Heart right ventricle (tissue), 16 donors: ENCODE results near the gene MGAT3. TPM values are rescaled to one million over a fixed set of nuclear protein-coding genes. Genes with fewer than 3 reads are reported as not detected.

Source experiments
- ATAC-seq, 8 donors: fragments of 200-7000 bp; cut with Tn5 transposase; one replicate each; pipeline ENCODE4 v1.9.1; 2020; ENCODE audit warnings: mild to moderate bottlenecking in 8 of 8, moderate library complexity in 8 of 8, moderate number of reproducible peaks in 1 of 8
- DNase-seq, 2 donors: peaks; one replicate each; pipeline ENCODE4 v3.0.0-alpha.2; 2020
- H3K27ac ChIP-seq, 10 donors: fragments of 200-600 bp; sonication (generic) in 2 of 10; one replicate each; pipeline versions ENCODE4 v1.5.0 to v1.8.0; 2020 to 2022; ENCODE audit warnings: mild to moderate bottlenecking in 3 of 10
- H3K27me3 ChIP-seq, 7 donors: fragments of 200-600 bp; one replicate each; pipeline ENCODE4 v1.8.0; 2021 to 2022; ENCODE audit warnings: mild to moderate bottlenecking in 2 of 7
- H3K36me3 ChIP-seq, 9 donors: fragments of 200-600 bp; sonication (generic) in 1 of 9; one replicate each; pipeline versions ENCODE4 v1.5.0 to v1.8.0; 2020 to 2022; ENCODE audit warnings: mild to moderate bottlenecking in 2 of 9
- H3K4me1 ChIP-seq, 9 donors: fragments of 200-600 bp; sonication (generic) in 1 of 9; one replicate each; pipeline versions ENCODE4 v1.5.0 to v1.8.0; 2020 to 2022; ENCODE audit warnings: mild to moderate bottlenecking in 4 of 9
- H3K4me3 ChIP-seq, 10 donors: fragments of 200-600 bp; sonication (generic) in 2 of 10; one replicate each; pipeline versions ENCODE4 v1.5.0 to v1.8.0; 2020 to 2022; ENCODE audit warnings: mild to moderate bottlenecking in 7 of 10, moderate library complexity in 2 of 10
- H3K9me3 ChIP-seq, 11 donors: fragments of 200-600 bp in 10 of 11; sonication (generic) in 2 of 11; one replicate each; pipeline versions ENCODE4 v1.5.0 to v1.8.0; 2013 to 2022; ENCODE audit warnings: mild to moderate bottlenecking in 2 of 11, control low read depth in 1 of 11, moderate library complexity in 1 of 11
- WGBS, 2 donors: extraction: QIAGEN DNeasy Blood & Tissue Kit; methylation state at CpG; one replicate each; pipeline ENCODE4 v1.1.7; 2013; ENCODE audit warnings: inconsistent platforms in 1 of 2; 5-methylcytosine and 5-hydroxymethylcytosine counted together
- intact Hi-C, 10 donors: fragments of 100-400 bp; cut with DNase I; formaldehyde crosslinking; loops; one replicate each; pipeline versions ENCODE4 v1.11.1 to v1.14.2; 2022
- long read RNA-seq, 3 donors: library from polyadenylated mRNA; unstranded; transcript quantifications; one replicate each; pipeline ENCODE4 v2.0.0, GENCODE V29; 2020 to 2021
- polyA plus RNA-seq, 2 donors: library from polyadenylated mRNA; stranded (reverse); fragments of 200-250 nt; gene quantifications; one replicate each; pipeline ENCODE4 v1.2.3, GENCODE V29; 2013
- total RNA-seq, 10 donors: library from RNA; stranded (reverse); fragmentation: NEBNext Ultra II Directional in 3 of 10; extraction: Animal tissue kit (Norgen Biotek cat#: 25700) in 3 of 10; gene quantifications; one replicate each; pipeline versions ENCODE4 v1.2.1 to v1.2.4, GENCODE V29; 2021 to 2023
- TF ChIP-seq, protein P1 (sequence below), 9 donors: fragments of 200-600 bp; sonication (generic) in 2 of 9; IDR thresholded peaks; one replicate each; pipeline versions ENCODE4 v1.5.0 to v1.8.0; 2021 to 2022; ENCODE audit warnings: antibody characterized with exemption in 9 of 9, mild to moderate bottlenecking in 5 of 9, moderate library complexity in 1 of 9
- donor health status: Arrhythmogenic right ventricular cardiomyopathy.
- donor health status: ischemic (EF 13 %, LVEDD 7.1; RV severe dilation, severe dysfunction).
- donor health status: healthy with polysubstance abuse.
- donor health status: DM: no; HTN: yes; CAD: no.
- donor health status: DM: no; HTN: no; CAD: no.
- donor health status: ischemic (EF 25% LVEDD 6.9; RV normal size, moderate dysfunction).
- donor health status: ischemic (EF 25% LVEDD 5.7; RV mildly dilated, moderate dysfunction).
- donor health status: healthy.
- donor health status: DM: yes; HTN: yes; CAD: no.
- donor health status: Ischemic cardiomyopathy.
- donor health status: ischemic (EF 35%, LVEDD 5.7; RV mildly dilated, moderate dysfunction).
- donor health status: nonischemic (EF 11% LVEDD 7.7; RV severe dilation, severe dysfunction).
- donor health status: DM: yes; HTN: yes; CAD: no.
- donor health status: PGD.
- donor health status: ischemic (EF 29% LVEDD 5.4; RV normal size, mild dysfunction).
- donor health status: nonischemic (EF 23%, LVEDD 6.1; RV moderate dilation, normal function).

MGAT3 gene
- total RNA-seq (10 to 100 TPM in 1 of 10 donors, 1 to 10 TPM in 9; 1.8 to 14.0 (median 4.3) TPM), polyA plus RNA-seq (1 to 10 TPM; 1.8 to 2.9 TPM)
- long read RNA-seq, donor 1, full-length matches to known transcripts = 1 of 2 reads
- long read RNA-seq, donor 1, partial matches to known transcripts = 0 of 2 reads
- long read RNA-seq, donor 1, other reads (novel, unspliced or antisense) = 1 of 2 reads
- long read RNA-seq, donor 2, partial matches to known transcripts = 0 of 8 reads
- long read RNA-seq, donor 2, other reads (novel, unspliced or antisense) = 8 of 8 reads
- long read RNA-seq, donor 3, partial matches to known transcripts = 4 of 5 reads
- long read RNA-seq, donor 3, other reads (novel, unspliced or antisense) = 1 of 5 reads

DNA sequence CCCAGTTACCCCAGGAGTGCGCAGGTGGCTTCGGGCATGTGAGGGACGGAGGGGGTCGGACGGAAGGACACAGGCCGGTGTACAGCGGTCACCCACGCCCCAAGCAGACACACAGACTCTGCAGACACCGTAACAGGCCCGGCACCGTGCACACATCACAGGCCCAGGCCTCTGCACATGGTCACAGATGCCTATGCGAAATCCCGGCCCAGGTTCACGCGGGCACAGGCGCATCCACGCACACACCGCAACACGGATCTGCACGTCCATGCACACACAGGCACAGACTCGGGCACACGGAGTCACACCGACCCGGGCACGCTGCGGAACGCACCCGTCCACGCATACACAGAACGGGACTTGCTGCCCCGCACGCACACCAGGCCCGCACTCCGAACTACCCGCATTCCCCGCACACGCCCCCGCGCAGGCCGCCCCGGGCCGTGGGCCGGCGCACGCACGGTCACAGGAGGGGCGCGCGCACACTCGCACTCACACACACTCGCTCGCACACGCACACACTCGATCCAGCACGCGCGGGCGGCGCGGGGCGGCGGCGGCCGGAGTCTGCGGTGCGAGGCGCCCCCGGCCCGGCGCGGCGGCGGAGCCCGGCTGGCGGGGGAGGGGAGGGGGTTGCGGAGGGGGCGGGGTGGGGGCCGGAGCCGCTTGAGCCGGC is at the start of gene MGAT3:
TSS of gene MGAT3 (plus strand) at position 491 of the 676 bp plus-strand sequence. CDS start 30,336 bp downstream, outside the sequence.
- DNase-seq (no peak), ATAC-seq (peak in 3 of 8 donors; percentile 13 to 18 (median 14))
- WGBS, 2 donors = 26 to 27% methylated on average over 68 to 80 of the region's 80 CpGs
- no peaks in the 10 kb centered on the region for H3K9me3 ChIP-seq
- TF ChIP-seq, protein P1, sequence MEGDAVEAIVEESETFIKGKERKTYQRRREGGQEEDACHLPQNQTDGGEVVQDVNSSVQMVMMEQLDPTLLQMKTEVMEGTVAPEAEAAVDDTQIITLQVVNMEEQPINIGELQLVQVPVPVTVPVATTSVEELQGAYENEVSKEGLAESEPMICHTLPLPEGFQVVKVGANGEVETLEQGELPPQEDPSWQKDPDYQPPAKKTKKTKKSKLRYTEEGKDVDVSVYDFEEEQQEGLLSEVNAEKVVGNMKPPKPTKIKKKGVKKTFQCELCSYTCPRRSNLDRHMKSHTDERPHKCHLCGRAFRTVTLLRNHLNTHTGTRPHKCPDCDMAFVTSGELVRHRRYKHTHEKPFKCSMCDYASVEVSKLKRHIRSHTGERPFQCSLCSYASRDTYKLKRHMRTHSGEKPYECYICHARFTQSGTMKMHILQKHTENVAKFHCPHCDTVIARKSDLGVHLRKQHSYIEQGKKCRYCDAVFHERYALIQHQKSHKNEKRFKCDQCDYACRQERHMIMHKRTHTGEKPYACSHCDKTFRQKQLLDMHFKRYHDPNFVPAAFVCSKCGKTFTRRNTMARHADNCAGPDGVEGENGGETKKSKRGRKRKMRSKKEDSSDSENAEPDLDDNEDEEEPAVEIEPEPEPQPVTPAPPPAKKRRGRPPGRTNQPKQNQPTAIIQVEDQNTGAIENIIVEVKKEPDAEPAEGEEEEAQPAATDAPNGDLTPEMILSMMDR (IDR thresholded peaks at IDR 0.05) = no peak
- intact Hi-C loops = no loop called here
- peak within 1 kb of the TSS; percentile 40 to 89 (median 74) for H3K27ac ChIP-seq
- H3K36me3 ChIP-seq = no peaks in the 10 kb centered on the region
- peaks cover 2 to 39% (median 7%) of the 10 kb centered on the region in 9 donors for H3K4me1 ChIP-seq
- H3K4me3 ChIP-seq = peak within 1 kb of the TSS; percentile 19 to 70 (median 56)
- H3K27me3 ChIP-seq = peaks cover 0 to 36% (median 8%) of the 10 kb centered on the region in 7 donors

- ATAC-seq = no peak
- Histone ChIP-seq H3K9me3 (no peaks in the 10 kb centered on the region), H3K4me1 (peaks cover 0 to 66% (median 12%) of the 10 kb centered on the region in 9 donors), H3K4me3 (no peak overlapping the region), H3K27me3 (no peaks in the 10 kb centered on the region), H3K27ac (no peak overlapping the region), H3K36me3 (peaks cover 0 to 18% (median 0%) of the 10 kb centered on the region in 9 donors)
- TF ChIP-seq, protein P1 (IDR thresholded peaks at IDR 0.05) = no peak
- intact Hi-C loops = loop anchor here in 2 of 10 donors (10.0 kb wide), 2 partner anchors 97 to 107 kb away; partner anchors contain the start of gene MIEF1 (in 1 of the 2)
- WGBS, 2 donors = 88 to 92% methylated on average over 11 of the region's 11 CpGs
- no peak for DNase-seq
Measured at GRCh38 chr22:39408173-39408572, 48.6 kb upstream of the MGAT3 start.

DNA sequence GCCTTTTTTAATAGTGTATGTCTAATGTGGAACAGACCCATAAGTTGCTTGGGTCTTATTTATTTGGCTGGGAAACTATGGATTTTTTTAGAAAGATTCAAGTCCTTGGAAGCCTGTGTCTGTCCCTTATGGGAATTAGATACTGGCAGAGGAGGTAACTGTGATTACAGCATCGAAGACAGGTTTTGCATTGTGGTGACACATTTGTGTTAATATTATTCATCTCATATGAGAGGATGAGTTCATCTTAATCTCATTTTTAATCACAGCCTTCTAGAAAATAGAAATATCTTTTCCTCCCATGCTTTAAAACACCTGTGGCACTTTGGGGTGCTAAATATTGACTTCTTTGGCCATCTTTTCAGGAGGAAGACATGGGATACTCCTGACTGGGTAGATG is 48.0 kb upstream of the MGAT3 start:
- WGBS, 2 donors = 56 to 67% methylated on average over 1 of the region's 1 CpG
- no peaks in the 10 kb centered on the region for H3K27me3 ChIP-seq
- H3K9me3 ChIP-seq = no peaks in the 10 kb centered on the region
- no peak overlapping the region for H3K27ac ChIP-seq
- no peak for DNase-seq
- peaks cover 0 to 17% (median 0%) of the 10 kb centered on the region in 9 donors for H3K36me3 ChIP-seq
- no peak overlapping the region for H3K4me3 ChIP-seq
- ATAC-seq = no peak
- peaks cover 0 to 72% (median 16%) of the 10 kb centered on the region in 9 donors for H3K4me1 ChIP-seq
- intact Hi-C loops = loop anchor here in 2 of 10 donors (10.0 kb wide), 2 partner anchors 96 to 106 kb away; partner anchors contain the start of gene MIEF1 (in 1 of the 2)
- TF ChIP-seq, protein P1 (IDR thresholded peaks at IDR 0.05) = no peak

GRCh38 chr22:39409516-39410029 is 47.2 kb upstream of the MGAT3 start:
- ATAC-seq = no peak
- no peak for DNase-seq
- 91 to 93% methylated on average over 11 of the region's 11 CpGs for WGBS, 2 donors
- Histone ChIP-seq H3K27me3 (no peaks in the 10 kb centered on the region), H3K4me3 (no peak overlapping the region), H3K9me3 (no peaks in the 10 kb centered on the region), H3K4me1 (peaks cover 2 to 80% (median 21%) of the 10 kb centered on the region in 9 donors), H3K27ac (no peak overlapping the region), H3K36me3 (peaks cover 0 to 13% (median 0%) of the 10 kb centered on the region in 9 donors)
- intact Hi-C loops = loop anchor here in 2 of 10 donors (10.0 kb wide), 2 partner anchors 95 to 105 kb away; partner anchors contain the start of gene MIEF1 (in 1 of the 2)
- TF ChIP-seq, protein P1 (IDR thresholded peaks at IDR 0.05) = no peak
